ENCODE results near the gene AATK.
"Not testable (repeated sequence)": the region's sequence is repeated elsewhere in the genome, so short reads cannot be mapped to it uniquely, and the experiment has no call there.

- TF ChIP-seq MAX (IDR thresholded peaks at IDR 0.05; ENCODE audit: insufficient read depth, insufficient read length); JUN (IDR thresholded peaks at IDR 0.05; ENCODE audit: borderline replicate concordance, insufficient read depth, insufficient read length, low read depth); GATA2 (IDR thresholded peaks at IDR 0.05; ENCODE audit: insufficient read depth, insufficient read length, low read depth, low read length); POLR2A (IDR thresholded peaks at IDR 0.05; ENCODE audit: low read depth, low read length); POLR2AphosphoS5 (IDR thresholded peaks at IDR 0.05; ENCODE audit: insufficient read depth, low read depth, low read length); MYC (IDR thresholded peaks at IDR 0.05; ENCODE audit: low read depth, low read length): not testable (repeated sequence)
- TF ChIP-seq, protein P1, sequence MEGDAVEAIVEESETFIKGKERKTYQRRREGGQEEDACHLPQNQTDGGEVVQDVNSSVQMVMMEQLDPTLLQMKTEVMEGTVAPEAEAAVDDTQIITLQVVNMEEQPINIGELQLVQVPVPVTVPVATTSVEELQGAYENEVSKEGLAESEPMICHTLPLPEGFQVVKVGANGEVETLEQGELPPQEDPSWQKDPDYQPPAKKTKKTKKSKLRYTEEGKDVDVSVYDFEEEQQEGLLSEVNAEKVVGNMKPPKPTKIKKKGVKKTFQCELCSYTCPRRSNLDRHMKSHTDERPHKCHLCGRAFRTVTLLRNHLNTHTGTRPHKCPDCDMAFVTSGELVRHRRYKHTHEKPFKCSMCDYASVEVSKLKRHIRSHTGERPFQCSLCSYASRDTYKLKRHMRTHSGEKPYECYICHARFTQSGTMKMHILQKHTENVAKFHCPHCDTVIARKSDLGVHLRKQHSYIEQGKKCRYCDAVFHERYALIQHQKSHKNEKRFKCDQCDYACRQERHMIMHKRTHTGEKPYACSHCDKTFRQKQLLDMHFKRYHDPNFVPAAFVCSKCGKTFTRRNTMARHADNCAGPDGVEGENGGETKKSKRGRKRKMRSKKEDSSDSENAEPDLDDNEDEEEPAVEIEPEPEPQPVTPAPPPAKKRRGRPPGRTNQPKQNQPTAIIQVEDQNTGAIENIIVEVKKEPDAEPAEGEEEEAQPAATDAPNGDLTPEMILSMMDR (IDR thresholded peaks at IDR 0.05; ENCODE audit: extremely low read depth in 1 of 2, insufficient read depth in 1 of 2, low read depth in 1 of 2, low read length in 2 of 2) = not testable (repeated sequence)
Measured at GRCh38 chr17:81154016-81154415, 12.0 kb downstream of the AATK start.

Data from endothelial cell of umbilical vein (primary cell).